Measurements from ENCODE around the gene ZNF579.

ZNF579 gene

DNA sequence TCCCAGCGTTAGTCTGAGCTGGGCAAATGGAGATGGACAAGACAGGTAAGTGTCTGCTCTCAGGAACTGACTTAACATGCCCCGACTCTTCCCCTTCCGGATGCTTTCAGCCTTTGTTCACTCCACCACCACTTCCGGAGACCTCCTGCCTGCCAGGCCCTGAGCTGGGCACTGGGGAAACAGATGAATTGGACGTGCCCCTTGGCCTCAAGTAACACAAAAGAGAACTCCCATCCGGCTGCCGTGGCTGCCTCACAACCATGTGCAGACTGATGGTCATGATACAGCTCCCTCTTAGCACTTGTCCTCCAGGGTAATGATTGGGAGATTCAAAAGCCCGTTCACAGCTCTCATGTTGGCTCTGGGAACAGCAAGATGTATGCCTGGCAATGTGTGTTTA is 36.8 kb upstream of the ZNF579 start:
- TF ChIP-seq, protein P1, sequence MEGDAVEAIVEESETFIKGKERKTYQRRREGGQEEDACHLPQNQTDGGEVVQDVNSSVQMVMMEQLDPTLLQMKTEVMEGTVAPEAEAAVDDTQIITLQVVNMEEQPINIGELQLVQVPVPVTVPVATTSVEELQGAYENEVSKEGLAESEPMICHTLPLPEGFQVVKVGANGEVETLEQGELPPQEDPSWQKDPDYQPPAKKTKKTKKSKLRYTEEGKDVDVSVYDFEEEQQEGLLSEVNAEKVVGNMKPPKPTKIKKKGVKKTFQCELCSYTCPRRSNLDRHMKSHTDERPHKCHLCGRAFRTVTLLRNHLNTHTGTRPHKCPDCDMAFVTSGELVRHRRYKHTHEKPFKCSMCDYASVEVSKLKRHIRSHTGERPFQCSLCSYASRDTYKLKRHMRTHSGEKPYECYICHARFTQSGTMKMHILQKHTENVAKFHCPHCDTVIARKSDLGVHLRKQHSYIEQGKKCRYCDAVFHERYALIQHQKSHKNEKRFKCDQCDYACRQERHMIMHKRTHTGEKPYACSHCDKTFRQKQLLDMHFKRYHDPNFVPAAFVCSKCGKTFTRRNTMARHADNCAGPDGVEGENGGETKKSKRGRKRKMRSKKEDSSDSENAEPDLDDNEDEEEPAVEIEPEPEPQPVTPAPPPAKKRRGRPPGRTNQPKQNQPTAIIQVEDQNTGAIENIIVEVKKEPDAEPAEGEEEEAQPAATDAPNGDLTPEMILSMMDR (conservative IDR thresholded peaks at IDR 0.05; ENCODE audit: low read depth, low read length), result no peak
- no peak overlapping the region for H3K4me3 ChIP-seq (ENCODE audit: low read length)
- no peak for DNase-seq (ENCODE audit: low read depth)

DNA sequence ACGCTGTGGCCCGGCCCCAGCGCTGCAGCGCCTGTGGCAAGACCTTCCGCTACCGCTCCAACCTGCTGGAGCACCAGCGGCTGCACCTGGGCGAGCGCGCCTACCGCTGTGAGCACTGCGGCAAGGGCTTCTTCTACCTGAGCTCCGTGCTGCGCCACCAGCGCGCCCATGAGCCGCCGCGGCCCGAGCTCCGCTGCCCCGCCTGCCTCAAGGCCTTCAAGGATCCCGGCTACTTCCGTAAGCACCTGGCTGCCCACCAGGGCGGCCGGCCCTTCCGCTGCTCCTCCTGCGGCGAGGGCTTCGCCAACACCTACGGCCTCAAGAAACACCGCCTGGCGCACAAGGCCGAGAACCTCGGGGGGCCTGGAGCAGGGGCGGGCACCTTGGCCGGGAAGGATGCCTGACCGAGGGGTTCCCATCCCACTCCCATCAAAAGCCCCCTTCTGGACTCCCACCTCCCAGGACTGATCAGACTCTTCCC is 35.8 kb upstream of the ZNF579 start:
- TF ChIP-seq, protein P1 (conservative IDR thresholded peaks at IDR 0.05; ENCODE audit: low read depth, low read length), result no peak
- no peak for DNase-seq (ENCODE audit: low read depth)
- no peak overlapping the region for H3K4me3 ChIP-seq (ENCODE audit: low read length)

DNA sequence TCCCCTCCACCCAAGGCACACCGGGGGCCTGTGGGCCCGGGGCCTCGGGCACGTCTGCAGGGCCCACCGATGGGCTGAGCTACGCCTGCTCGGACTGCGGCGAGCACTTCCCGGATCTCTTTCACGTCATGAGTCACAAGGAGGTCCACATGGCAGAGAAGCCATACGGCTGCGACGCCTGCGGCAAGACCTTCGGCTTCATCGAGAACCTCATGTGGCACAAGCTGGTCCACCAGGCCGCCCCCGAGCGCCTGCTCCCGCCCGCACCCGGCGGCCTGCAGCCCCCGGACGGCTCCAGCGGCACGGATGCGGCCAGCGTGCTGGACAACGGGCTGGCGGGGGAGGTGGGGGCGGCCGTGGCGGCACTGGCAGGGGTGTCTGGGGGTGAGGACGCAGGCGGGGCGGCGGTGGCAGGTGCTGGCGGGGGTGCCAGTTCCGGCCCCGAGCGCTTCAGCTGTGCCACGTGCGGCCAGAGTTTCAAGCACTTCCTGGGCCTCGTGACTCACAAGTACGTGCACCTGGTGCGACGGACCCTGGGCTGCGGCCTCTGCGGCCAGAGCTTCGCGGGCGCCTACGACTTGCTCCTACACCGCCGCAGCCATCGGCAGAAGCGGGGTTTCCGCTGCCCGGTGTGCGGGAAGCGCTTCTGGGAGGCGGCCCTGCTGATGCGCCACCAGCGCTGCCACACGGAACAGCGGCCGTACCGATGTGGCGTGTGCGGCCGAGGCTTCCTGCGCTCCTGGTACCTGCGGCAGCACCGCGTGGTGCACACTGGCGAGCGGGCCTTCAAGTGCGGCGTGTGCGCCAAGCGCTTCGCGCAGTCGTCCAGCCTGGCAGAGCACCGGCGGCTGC is 35.1 kb upstream of the ZNF579 start:
- DNase-seq (ENCODE audit: low read depth), result no peak
- TF ChIP-seq, protein P1 (conservative IDR thresholded peaks at IDR 0.05; ENCODE audit: low read depth, low read length), result no peak
- no peak overlapping the region for H3K4me3 ChIP-seq (ENCODE audit: low read length)

DNA sequence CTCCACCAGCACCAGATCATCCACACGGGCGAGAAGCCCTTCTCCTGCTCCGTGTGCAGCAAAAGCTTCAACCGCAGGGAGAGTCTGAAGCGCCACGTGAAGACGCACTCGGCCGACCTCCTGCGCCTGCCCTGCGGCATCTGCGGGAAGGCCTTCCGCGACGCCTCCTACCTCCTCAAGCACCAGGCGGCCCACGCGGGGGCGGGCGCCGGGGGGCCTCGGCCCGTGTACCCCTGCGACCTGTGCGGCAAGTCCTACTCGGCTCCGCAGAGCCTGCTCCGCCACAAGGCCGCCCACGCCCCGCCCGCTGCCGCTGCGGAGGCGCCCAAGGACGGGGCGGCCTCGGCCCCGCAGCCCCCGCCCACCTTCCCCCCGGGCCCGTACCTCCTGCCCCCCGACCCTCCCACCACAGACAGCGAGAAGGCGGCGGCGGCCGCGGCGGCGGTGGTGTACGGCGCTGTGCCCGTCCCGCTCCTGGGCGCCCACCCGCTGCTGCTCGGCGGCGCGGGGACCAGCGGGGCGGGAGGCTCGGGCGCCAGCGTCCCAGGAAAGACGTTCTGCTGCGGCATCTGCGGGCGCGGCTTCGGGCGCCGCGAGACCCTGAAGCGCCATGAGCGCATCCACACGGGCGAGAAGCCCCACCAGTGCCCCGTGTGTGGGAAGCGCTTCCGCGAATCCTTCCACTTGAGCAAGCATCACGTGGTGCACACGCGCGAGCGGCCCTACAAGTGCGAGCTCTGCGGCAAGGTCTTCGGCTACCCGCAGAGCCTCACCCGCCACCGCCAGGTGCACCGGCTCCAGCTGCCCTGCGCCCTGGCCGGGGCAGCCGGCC is 34.3 kb upstream of the ZNF579 start:
- TF ChIP-seq, protein P1 (conservative IDR thresholded peaks at IDR 0.05; ENCODE audit: low read depth, low read length), result no peak
- no peak overlapping the region for H3K4me3 ChIP-seq (ENCODE audit: low read length)
- no peak for DNase-seq (ENCODE audit: low read depth)

DNA sequence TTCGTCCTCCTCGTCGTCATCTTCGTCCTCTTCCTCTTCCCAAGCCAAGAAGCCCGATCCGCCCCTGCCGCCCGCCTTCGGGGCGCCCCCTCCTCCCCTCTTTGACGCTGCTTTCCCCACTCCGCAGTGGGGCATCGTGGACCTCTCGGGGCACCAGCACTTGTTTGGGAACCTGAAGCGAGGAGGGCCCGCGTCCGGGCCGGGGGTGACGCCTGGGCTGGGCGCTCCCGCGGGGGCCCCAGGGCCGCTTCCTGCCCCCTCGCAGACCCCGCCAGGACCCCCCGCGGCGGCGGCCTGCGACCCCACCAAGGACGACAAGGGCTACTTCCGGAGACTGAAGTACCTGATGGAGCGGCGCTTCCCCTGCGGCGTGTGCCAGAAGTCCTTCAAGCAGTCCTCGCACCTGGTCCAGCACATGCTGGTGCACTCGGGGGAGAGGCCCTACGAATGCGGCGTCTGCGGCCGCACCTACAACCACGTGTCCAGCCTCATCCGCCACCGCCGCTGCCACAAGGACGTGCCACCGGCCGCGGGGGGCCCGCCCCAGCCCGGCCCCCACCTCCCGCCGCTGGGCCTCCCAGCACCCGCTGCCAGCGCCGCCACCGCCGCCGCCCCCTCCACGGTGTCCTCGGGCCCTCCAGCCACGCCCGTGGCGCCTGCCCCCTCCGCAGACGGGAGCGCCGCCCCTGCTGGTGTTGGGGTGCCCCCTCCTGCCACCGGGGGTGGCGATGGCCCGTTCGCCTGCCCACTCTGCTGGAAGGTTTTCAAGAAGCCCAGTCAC is 33.5 kb upstream of the ZNF579 start:
- H3K4me3 ChIP-seq (ENCODE audit: low read length), result no peak overlapping the region
- DNase-seq (ENCODE audit: low read depth), result no peak
- TF ChIP-seq, protein P1 (conservative IDR thresholded peaks at IDR 0.05; ENCODE audit: low read depth, low read length), result no peak

DNA sequence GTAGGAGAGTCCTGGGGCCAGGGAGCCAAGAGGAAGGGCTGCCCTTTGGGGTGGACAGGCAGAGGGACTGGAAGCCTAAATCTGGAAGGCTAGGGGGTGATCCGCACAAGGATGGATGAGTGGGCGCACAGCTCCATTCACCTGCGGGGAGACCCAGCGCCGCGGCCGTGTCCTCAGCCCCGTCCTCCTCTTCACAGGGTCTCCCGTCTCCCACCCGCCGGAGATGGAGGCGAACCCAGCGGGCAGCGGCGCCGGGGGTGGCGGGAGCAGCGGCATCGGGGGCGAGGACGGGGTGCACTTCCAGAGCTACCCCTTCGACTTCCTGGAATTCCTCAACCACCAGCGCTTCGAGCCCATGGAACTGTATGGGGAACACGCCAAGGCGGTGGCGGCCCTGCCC is 32.7 kb upstream of the ZNF579 start:
- no peak overlapping the region for H3K4me3 ChIP-seq (ENCODE audit: low read length)
- TF ChIP-seq, protein P1 (conservative IDR thresholded peaks at IDR 0.05; ENCODE audit: low read depth, low read length), result no peak

More for the DNA sequence above, 32.7 kb upstream of the ZNF579 start:
- DNase-seq (ENCODE audit: low read depth), result no peak

Data from retinal pigment epithelial cell (primary cell).